ENCODE results near the gene SDF4.

SDF4 gene

GRCh38 chr1:1179983-1180861 is 51.6 kb downstream of the SDF4 start:
- Histone ChIP-seq H3K4me1 (ENCODE audit: insufficient read depth, poor library complexity, severe bottlenecking) (no peaks in the 10 kb centered on the region), H3K36me3 (ENCODE audit: low read depth) (no peaks in the 10 kb centered on the region), H3K9me3 (ENCODE audit: severe bottlenecking) (no peaks in the 10 kb centered on the region), H3K4me3 (ENCODE audit: severe bottlenecking) (no peak overlapping the region), H3K27ac (ENCODE audit: poor library complexity, severe bottlenecking) (no peak overlapping the region), H3K27me3 (ENCODE audit: insufficient read depth, poor library complexity, severe bottlenecking) (no peaks in the 10 kb centered on the region)
- ATAC-seq (ENCODE audit: low read depth): no peak
- DNase-seq (ENCODE audit: low spot score): peak; percentile 69
- TF ChIP-seq CTCF (IDR thresholded peaks at IDR 0.05; ENCODE audit: poor library complexity, severe bottlenecking): no peak

GRCh38 chr1:1179346-1179982 is 52.3 kb downstream of the SDF4 start:
- H3K4me1 ChIP-seq (ENCODE audit: insufficient read depth, poor library complexity, severe bottlenecking): no peaks in the 10 kb centered on the region
- no peaks in the 10 kb centered on the region for H3K36me3 ChIP-seq (ENCODE audit: low read depth)
- ATAC-seq (ENCODE audit: low read depth): no peak
- no peaks in the 10 kb centered on the region for H3K9me3 ChIP-seq (ENCODE audit: severe bottlenecking)
- no peak overlapping the region for H3K27ac ChIP-seq (ENCODE audit: poor library complexity, severe bottlenecking)
- no peak for DNase-seq (ENCODE audit: low spot score)
- no peak overlapping the region for H3K4me3 ChIP-seq (ENCODE audit: severe bottlenecking)
- H3K27me3 ChIP-seq (ENCODE audit: insufficient read depth, poor library complexity, severe bottlenecking): no peaks in the 10 kb centered on the region
- TF ChIP-seq CTCF (IDR thresholded peaks at IDR 0.05; ENCODE audit: poor library complexity, severe bottlenecking): no peak

GRCh38 chr1:1178794-1179331 is 52.9 kb downstream of the SDF4 start:
- no peak for ATAC-seq (ENCODE audit: low read depth)
- peak; percentile 67 for DNase-seq (ENCODE audit: low spot score)
- H3K9me3 ChIP-seq (ENCODE audit: severe bottlenecking): no peaks in the 10 kb centered on the region
- no peak overlapping the region for H3K4me3 ChIP-seq (ENCODE audit: severe bottlenecking)
- no peaks in the 10 kb centered on the region for H3K4me1 ChIP-seq (ENCODE audit: insufficient read depth, poor library complexity, severe bottlenecking)
- no peaks in the 10 kb centered on the region for H3K27me3 ChIP-seq (ENCODE audit: insufficient read depth, poor library complexity, severe bottlenecking)
- TF ChIP-seq CTCF (IDR thresholded peaks at IDR 0.05; ENCODE audit: poor library complexity, severe bottlenecking): no peak
- no peak overlapping the region for H3K27ac ChIP-seq (ENCODE audit: poor library complexity, severe bottlenecking)
- no peaks in the 10 kb centered on the region for H3K36me3 ChIP-seq (ENCODE audit: low read depth)

GRCh38 chr1:1177452-1178206 is 54.2 kb downstream of the SDF4 start:
- Histone ChIP-seq H3K4me1 (ENCODE audit: insufficient read depth, poor library complexity, severe bottlenecking) (no peaks in the 10 kb centered on the region), H3K27me3 (ENCODE audit: insufficient read depth, poor library complexity, severe bottlenecking) (no peaks in the 10 kb centered on the region)
- no peak for ATAC-seq (ENCODE audit: low read depth)

More at GRCh38 chr1:1177452-1178206, 54.2 kb downstream of the SDF4 start:
- no peaks in the 10 kb centered on the region for H3K36me3 ChIP-seq (ENCODE audit: low read depth)
- no peaks in the 10 kb centered on the region for H3K9me3 ChIP-seq (ENCODE audit: severe bottlenecking)
- H3K4me3 ChIP-seq (ENCODE audit: severe bottlenecking): no peak overlapping the region
- peak; percentile 52 for DNase-seq (ENCODE audit: low spot score)
- no peak for TF ChIP-seq CTCF (IDR thresholded peaks at IDR 0.05; ENCODE audit: poor library complexity, severe bottlenecking)
- no peak overlapping the region for H3K27ac ChIP-seq (ENCODE audit: poor library complexity, severe bottlenecking)
